Measurements from ENCODE around the gene NECTIN4. TPM values are rescaled to one million over a fixed set of nuclear protein-coding genes. Genes with fewer than 3 reads are reported as not detected.

The NECTIN4 gene
- total and polyA plus RNA-seq, 2 of the 13 experiments (the other 11 are each of a cell fraction or from before 2014, with no cell fraction given) = 5.9 to 12.4 TPM

DNA sequence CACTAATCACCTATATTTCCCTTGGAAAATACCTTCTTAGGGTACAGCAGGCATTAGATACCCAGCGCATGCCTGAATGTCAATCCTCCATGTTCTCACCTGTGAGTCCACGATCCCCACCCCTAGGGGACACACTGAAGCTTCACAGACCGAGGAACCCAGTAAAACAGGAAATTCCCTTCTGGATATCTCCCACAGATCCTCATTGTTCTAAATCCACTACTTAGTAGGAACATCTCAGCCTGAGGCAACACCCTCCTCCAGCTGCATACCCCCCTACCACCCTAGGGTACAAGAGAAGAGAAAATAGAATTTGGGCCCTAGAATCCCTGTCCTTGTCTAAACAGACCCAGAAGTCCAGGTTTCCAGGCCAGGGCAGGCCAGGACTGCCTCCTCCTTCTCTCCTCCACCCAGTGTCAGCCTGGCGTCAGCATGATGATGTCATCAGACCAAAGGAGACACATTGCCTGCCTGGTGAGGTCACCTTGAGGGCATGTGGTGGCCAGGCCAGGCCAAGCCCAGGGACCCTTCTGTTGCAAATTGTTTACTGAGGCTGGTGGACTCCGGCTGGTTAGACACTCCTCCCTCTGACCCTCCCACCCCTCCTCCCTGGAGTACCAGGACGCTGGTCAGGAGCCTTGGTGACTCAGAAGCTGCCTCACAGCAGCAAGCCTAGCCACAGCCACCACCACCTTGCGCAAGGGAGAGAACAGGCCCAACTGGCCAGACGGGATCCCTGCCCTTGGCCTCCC lies 6.2 kb downstream of the NECTIN4 start (continued):
- TF ChIP-seq ZNF710 (CRISPR knock-in tag; IDR thresholded peaks at IDR 0.05; ENCODE audit: borderline replicate concordance) (no peak), TAF1 (CRISPR knock-in tag; IDR thresholded peaks at IDR 0.05) (no peak), TCF12 (IDR thresholded peaks at IDR 0.05) (no peak), TCF12 (CRISPR knock-in tag; IDR thresholded peaks at IDR 0.05) (no peak), TARDBP (CRISPR knock-in tag; IDR thresholded peaks at IDR 0.05) (no peak), BRF2 (CRISPR knock-in tag; IDR thresholded peaks at IDR 0.05) (no peak), ZNF138 (CRISPR knock-in tag; IDR thresholded peaks at IDR 0.05; ENCODE audit: low read depth) (no peak), ZNF501 (CRISPR knock-in tag; IDR thresholded peaks at IDR 0.05) (no peak), E2F2 (CRISPR knock-in tag; IDR thresholded peaks at IDR 0.05; ENCODE audit: borderline replicate concordance) (no peak), ZNF383 (CRISPR knock-in tag; IDR thresholded peaks at IDR 0.05; ENCODE audit: borderline replicate concordance) (no peak), ZNF256 (CRISPR knock-in tag; conservative IDR thresholded peaks at IDR 0.05) (no peak), ZNF841 (CRISPR knock-in tag; IDR thresholded peaks at IDR 0.05; ENCODE audit: borderline replicate concordance) (no peak), ZIK1 (CRISPR knock-in tag; IDR thresholded peaks at IDR 0.05; ENCODE audit: borderline replicate concordance, low read depth) (no peak)
- TF ChIP-seq, protein P1, sequence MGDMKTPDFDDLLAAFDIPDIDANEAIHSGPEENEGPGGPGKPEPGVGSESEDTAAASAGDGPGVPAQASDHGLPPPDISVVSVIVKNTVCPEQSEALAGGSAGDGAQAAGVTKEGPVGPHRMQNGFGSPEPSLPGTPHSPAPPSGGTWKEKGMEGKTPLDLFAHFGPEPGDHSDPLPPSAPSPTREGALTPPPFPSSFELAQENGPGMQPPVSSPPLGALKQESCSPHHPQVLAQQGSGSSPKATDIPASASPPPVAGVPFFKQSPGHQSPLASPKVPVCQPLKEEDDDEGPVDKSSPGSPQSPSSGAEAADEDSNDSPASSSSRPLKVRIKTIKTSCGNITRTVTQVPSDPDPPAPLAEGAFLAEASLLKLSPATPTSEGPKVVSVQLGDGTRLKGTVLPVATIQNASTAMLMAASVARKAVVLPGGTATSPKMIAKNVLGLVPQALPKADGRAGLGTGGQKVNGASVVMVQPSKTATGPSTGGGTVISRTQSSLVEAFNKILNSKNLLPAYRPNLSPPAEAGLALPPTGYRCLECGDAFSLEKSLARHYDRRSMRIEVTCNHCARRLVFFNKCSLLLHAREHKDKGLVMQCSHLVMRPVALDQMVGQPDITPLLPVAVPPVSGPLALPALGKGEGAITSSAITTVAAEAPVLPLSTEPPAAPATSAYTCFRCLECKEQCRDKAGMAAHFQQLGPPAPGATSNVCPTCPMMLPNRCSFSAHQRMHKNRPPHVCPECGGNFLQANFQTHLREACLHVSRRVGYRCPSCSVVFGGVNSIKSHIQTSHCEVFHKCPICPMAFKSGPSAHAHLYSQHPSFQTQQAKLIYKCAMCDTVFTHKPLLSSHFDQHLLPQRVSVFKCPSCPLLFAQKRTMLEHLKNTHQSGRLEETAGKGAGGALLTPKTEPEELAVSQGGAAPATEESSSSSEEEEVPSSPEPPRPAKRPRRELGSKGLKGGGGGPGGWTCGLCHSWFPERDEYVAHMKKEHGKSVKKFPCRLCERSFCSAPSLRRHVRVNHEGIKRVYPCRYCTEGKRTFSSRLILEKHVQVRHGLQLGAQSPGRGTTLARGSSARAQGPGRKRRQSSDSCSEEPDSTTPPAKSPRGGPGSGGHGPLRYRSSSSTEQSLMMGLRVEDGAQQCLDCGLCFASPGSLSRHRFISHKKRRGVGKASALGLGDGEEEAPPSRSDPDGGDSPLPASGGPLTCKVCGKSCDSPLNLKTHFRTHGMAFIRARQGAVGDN (CRISPR knock-in tag; IDR thresholded peaks at IDR 0.05) = peak; percentile 56
- TF ChIP-seq, protein P2, sequence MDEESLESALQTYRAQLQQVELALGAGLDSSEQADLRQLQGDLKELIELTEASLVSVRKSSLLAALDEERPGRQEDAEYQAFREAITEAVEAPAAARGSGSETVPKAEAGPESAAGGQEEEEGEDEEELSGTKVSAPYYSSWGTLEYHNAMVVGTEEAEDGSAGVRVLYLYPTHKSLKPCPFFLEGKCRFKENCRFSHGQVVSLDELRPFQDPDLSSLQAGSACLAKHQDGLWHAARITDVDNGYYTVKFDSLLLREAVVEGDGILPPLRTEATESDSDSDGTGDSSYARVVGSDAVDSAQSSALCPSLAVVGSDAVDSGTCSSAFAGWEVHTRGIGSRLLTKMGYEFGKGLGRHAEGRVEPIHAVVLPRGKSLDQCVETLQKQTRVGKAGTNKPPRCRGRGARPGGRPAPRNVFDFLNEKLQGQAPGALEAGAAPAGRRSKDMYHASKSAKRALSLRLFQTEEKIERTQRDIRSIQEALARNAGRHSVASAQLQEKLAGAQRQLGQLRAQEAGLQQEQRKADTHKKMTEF (CRISPR knock-in tag; IDR thresholded peaks at IDR 0.05) = no peak
- TF ChIP-seq, protein P3, sequence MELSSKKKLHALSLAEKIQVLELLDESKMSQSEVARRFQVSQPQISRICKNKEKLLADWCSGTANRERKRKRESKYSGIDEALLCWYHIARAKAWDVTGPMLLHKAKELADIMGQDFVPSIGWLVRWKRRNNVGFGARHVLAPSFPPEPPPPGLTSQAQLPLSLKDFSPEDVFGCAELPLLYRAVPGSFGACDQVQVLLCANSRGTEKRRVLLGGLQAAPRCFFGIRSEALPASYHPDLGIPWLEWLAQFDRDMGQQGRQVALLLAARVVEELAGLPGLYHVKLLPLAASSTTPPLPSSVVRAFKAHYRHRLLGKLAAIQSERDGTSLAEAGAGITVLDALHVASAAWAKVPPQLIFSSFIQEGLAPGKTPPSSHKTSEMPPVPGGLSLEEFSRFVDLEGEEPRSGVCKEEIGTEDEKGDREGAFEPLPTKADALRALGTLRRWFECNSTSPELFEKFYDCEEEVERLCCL (CRISPR knock-in tag; IDR thresholded peaks at IDR 0.05; ENCODE audit: borderline replicate concordance) = no peak

Measured in HepG2 (cell line).